ENCODE data around the gene ALOXE3.

ALOXE3 gene

GRCh38 chr17:8153957-8154607, 35.8 kb upstream of the ALOXE3 start:
- DNase-seq (ENCODE audit: low spot score) = peak; percentile 90

- peak; percentile 79 for DNase-seq (ENCODE audit: low spot score)
These were observed 35.2 kb upstream of the ALOXE3 start for GRCh38 chr17:8153525-8153956.

- DNase-seq (ENCODE audit: low spot score) = no peak
These were observed 34.7 kb upstream of the ALOXE3 start for GRCh38 chr17:8153031-8153451.

GRCh38 chr17:8152112-8152775, 33.9 kb upstream of the ALOXE3 start, which contains the start of gene PER1:
Gene PER1, minus strand, starts transcription at chr17:8152404. Its CDS starts 1,698 bp downstream, at chr17:8150706.
- peak; percentile 95 for DNase-seq (ENCODE audit: low spot score)

- peak; percentile 43 for DNase-seq (ENCODE audit: low spot score)
These were observed 33.4 kb upstream of the ALOXE3 start for GRCh38 chr17:8151641-8152111.

- DNase-seq (ENCODE audit: low spot score) = peak; percentile 90
These were observed 32.9 kb upstream of the ALOXE3 start for GRCh38 chr17:8151120-8151640.

- no peak for DNase-seq (ENCODE audit: low spot score)
These were observed 32.1 kb upstream of the ALOXE3 start for GRCh38 chr17:8150194-8151119.

GRCh38 chr17:8149419-8150193, 31.3 kb upstream of the ALOXE3 start:
- DNase-seq (ENCODE audit: low spot score) = no peak

GRCh38 chr17:8148560-8148959, 30.2 kb upstream of the ALOXE3 start:
- no peak for DNase-seq (ENCODE audit: low spot score)

- DNase-seq (ENCODE audit: low spot score) = no peak
These were observed 29.6 kb upstream of the ALOXE3 start for GRCh38 chr17:8147805-8148404.

- no peak for DNase-seq (ENCODE audit: low spot score)
These were observed 29.0 kb upstream of the ALOXE3 start for GRCh38 chr17:8147141-8147804.

- no peak for DNase-seq (ENCODE audit: low spot score)
These were observed 28.2 kb upstream of the ALOXE3 start for GRCh38 chr17:8146381-8147140.

GRCh38 chr17:8145811-8146210, 27.5 kb upstream of the ALOXE3 start:
- DNase-seq (ENCODE audit: low spot score) = no peak

GRCh38 chr17:8144401-8145231, 26.3 kb upstream of the ALOXE3 start:
- DNase-seq (ENCODE audit: low spot score) = no peak

- no peak for DNase-seq (ENCODE audit: low spot score)
These were observed 25.5 kb upstream of the ALOXE3 start for GRCh38 chr17:8143581-8144400.

GRCh38 chr17:8142887-8143580, 24.7 kb upstream of the ALOXE3 start:
- DNase-seq (ENCODE audit: low spot score) = no peak
